Neural cell (in vitro differentiated cells): Measurements from ENCODE around the gene POU3F2.

Experiments used
- CTCF ChIP-seq: fragments of 450-650 bp; IDR thresholded peaks from 2 replicates; pipeline ENCODE4 v1.5.1; 2014; ENCODE audit warnings: antibody characterized with exemption, mild to moderate bottlenecking, moderate library complexity; ENCODE audit not compliant: poor library complexity, severe bottlenecking
- EP300 ChIP-seq: fragments of 450-650 bp; conservative IDR thresholded peaks from 2 replicates; pipeline ENCODE4 v1.6.1; 2014; ENCODE audit warnings: antibody characterized with exemption, mild to moderate bottlenecking, moderate library complexity; ENCODE audit not compliant: poor library complexity, severe bottlenecking
- EZH2 ChIP-seq: fragments of 200-600, 300-800 bp; shearing (Covaris generic), sonication (generic); IDR thresholded peaks from 2 replicates; pipeline ENCODE4 v1.6.1; 2014; ENCODE audit warnings: antibody characterized with exemption, low read length, borderline replicate concordance, mild to moderate bottlenecking; ENCODE audit not compliant: insufficient read depth, poor library complexity, severe bottlenecking
- MXI1 ChIP-seq: fragments of 450-650 bp; conservative IDR thresholded peaks from 2 replicates; pipeline ENCODE4 v1.6.1; 2014; ENCODE audit warnings: antibody characterized with exemption, mild to moderate bottlenecking; ENCODE audit not compliant: poor library complexity, severe bottlenecking
- POLR2AphosphoS5 ChIP-seq: IDR thresholded peaks from 2 replicates; pipeline ENCODE4 v1.6.1; 2012
- RAD21 ChIP-seq: fragments of 450-650 bp; conservative IDR thresholded peaks from 2 replicates; pipeline ENCODE4 v1.6.1; 2014; ENCODE audit warnings: antibody characterized with exemption, mild to moderate bottlenecking, moderate library complexity
- REST ChIP-seq: IDR thresholded peaks from 2 replicates; pipeline ENCODE4 v1.6.1; 2012; ENCODE audit warnings: borderline replicate concordance
- SMC3 ChIP-seq: fragments of 450-650 bp; conservative IDR thresholded peaks from 2 replicates; pipeline ENCODE4 v1.6.1; 2014; ENCODE audit warnings: antibody characterized with exemption, mild to moderate bottlenecking, moderate library complexity; ENCODE audit not compliant: poor library complexity
- TAF1 ChIP-seq: IDR thresholded peaks from 2 replicates; pipeline ENCODE4 v1.6.1; 2012; ENCODE audit warnings: low read depth

GRCh38 chr6:98787435-98787834 is 46.9 kb upstream of the POU3F2 start:
- no peak for TF ChIP-seq SMC3
- TF ChIP-seq CTCF, result no peak
- TF ChIP-seq MXI1, result no peak
- TF ChIP-seq EZH2, result no peak
- TF ChIP-seq REST, result no peak
- no peak for TF ChIP-seq POLR2AphosphoS5
- TF ChIP-seq EP300, result no peak
- no peak for TF ChIP-seq RAD21
- TF ChIP-seq TAF1, result no peak
